Right renal cortex interstitium (tissue), 3 donors: Measurements from ENCODE around the gene ZFYVE28. TPM values are rescaled to one million over a fixed set of nuclear protein-coding genes. Genes with fewer than 3 reads are reported as not detected.
"Not testable (repeated sequence)": the region's sequence is repeated elsewhere in the genome, so short reads cannot be mapped to it uniquely, and the experiment has no call there.

Experiments used
- DNase-seq, 3 donors: peaks; one replicate each; pipeline ENCODE4 v3.0.0-alpha.2; 2013; ENCODE audit warnings: low read depth in 3 of 3, low spot score in 2 of 3
- polyA plus RNA-seq, 3 donors: library from polyadenylated mRNA; unstranded; fragments of 120-200 nt; gene quantifications; one replicate each; pipeline ENCODE4 v1.2.1, GENCODE V29; 2013; ENCODE audit not compliant: insufficient read length in 3 of 3

Gene ZFYVE28
- polyA plus RNA-seq = 1 to 10 TPM; 1.7 to 1.8 (median 1.8) TPM

DNA sequence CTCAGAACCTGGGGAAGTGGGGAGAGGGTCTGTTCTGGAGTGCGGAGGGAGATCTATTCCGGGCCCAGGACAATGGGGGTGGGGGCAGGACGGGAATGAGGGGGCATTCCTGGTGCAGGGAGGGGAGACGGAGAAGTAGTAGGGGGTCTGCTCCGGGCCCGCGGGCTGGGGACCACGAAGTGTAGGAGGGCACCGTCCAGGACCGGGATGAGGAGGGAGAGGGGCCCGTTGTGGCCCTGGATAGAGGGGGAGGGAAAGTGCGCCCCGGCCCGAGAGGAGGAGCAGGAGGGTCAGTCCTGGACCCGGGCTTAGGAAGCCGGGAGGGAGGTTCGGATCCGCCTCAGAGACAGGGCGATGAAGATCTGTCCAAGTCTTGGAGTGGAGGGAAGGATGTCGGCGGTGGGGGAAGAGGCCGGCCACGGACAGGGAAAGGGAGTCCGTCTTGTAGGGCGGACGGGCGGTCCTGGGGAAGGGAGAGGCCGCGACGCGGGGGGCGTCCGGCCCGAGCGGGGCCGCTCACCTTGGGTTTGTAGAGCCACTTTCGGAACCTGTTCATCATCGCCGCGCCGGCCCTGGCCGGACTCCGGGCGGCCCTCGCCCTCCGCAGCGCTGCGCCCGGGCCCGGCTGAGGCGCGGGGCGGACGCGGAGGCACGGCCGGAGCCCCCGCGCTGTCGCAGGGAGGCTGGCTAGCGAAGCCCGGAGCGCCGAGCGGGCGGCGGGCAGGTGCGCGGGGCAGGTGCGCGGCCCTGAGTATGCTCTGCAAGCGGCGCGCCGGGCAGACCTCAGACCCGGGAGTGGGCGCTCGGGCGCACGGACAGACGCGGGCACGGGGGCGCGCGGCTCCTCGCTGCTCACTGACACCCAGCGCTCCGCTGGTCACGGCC is at the start of gene ZFYVE28:
TSS of gene ZFYVE28 (minus strand) at position 881 of the 885 bp plus-strand sequence. CDS start at position 559, 322 bp downstream.
- DNase-seq = no peak

DNA sequence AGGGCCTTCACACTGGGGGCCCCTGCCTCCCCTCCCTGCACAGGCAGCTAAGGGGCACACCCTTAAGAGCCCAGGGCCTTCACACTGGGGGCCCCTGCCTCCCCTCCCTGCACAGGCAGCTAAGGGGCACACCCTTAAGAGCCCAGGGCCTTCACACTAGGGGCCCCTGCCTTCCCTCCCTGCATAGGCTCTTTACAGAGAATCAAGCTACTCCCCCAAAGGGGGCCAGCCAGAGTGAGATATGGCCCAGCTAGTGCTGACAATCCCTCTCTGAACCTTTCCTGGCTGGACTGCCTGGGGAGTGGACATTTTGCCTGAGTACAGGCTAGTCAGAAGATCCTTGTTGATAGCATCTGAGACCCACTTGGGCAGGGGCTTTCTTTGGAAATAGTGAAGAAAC is 47.1 kb upstream of the ZFYVE28 start:
- DNase-seq = not testable (repeated sequence)

DNA sequence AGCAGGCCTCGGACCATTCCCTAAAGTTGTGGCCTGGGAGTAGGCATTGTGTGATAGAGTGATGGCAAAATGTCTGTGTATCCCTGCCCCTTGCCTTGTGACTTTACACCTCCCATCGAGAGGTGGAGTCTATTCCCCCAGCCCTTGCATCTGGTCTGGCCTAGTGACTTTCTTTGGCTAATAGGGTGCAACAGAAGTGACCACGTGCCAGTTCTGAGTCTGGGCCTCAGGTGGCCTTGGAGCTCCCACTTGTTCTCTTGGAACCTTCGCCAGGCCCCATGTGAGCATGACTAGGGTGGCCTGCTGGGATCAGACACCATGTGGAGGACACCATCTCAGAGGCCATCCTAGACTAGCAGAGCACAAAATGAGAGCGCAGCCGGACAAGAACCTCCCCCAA is 46.6 kb upstream of the ZFYVE28 start:
- DNase-seq = no peak

DNA sequence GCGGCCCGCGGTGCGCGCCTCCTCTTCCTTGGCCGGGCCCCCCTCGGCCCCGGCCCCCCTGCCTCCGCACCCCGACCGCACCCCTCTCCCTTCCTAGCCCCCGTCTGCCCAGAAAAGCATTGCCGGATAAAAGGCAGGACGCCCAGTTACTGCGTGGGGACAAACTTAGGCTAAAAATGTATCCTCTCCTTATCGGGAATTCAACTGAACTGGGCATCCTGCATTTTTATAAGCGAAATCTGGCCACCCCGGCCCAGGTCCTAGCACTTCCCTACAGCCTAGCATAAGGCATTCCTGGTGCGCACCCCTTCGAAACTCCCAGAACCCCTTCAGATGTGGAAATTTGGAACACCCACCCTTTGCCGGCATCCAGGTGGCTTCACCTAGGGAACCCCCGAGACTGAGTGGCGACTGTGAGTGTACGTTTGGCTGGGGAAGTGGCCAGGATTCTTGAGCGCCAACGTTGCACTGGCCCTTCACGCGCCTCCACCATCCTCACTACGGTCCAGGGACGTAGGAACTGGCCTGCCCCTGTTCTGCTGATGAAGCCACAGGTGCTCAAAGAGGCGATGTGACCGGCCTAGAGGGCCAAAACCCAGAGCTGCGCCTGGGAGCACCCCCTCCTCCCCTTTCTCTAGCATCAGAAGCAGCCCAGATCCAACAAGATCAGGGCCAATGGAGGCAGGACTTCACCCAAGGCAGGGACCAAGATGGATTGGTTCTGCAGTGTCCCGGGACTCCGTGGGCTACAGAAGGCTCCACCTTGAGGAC is 44.7 kb upstream of the ZFYVE28 start:
- DNase-seq = no peak

DNA sequence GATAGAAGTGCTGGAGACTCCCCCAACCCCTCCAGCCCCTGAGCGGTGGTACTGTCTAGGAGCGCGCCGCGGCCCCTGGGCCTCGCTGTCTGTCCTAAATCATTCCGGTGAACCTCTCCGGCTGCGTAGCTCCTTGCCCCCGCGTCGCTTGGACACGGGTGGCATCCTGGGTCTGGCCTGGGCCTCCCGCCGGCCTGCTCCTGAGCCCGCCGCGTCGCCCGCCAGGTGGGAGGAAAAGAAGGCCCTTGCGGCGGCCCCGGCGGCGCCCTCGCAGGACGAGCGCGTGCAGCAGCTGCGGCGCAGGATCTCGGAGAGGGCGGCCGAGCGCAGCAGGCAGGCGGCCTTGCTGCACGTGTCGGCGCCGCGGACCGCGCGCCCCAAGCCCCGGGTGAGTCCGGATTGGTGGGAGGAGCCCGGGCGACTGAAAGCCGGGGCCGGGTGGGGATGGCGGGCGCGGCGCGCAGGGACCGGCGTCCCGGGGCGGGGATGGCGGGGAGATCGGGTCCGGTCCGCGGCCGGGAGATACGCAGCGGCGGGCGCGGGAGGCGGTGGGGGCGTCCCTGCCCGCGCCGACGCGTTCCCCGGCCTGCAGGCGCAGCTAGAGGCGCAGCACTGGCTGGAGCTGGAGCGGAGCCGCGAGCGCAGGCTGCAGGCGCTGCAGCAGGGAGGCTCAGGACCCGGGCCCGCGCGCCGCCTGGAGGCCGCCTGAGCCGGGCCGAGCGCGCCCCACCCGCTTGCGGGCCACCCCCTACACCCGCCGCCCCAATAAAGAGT is 44.0 kb upstream of the ZFYVE28 start:
- DNase-seq = no peak

DNA sequence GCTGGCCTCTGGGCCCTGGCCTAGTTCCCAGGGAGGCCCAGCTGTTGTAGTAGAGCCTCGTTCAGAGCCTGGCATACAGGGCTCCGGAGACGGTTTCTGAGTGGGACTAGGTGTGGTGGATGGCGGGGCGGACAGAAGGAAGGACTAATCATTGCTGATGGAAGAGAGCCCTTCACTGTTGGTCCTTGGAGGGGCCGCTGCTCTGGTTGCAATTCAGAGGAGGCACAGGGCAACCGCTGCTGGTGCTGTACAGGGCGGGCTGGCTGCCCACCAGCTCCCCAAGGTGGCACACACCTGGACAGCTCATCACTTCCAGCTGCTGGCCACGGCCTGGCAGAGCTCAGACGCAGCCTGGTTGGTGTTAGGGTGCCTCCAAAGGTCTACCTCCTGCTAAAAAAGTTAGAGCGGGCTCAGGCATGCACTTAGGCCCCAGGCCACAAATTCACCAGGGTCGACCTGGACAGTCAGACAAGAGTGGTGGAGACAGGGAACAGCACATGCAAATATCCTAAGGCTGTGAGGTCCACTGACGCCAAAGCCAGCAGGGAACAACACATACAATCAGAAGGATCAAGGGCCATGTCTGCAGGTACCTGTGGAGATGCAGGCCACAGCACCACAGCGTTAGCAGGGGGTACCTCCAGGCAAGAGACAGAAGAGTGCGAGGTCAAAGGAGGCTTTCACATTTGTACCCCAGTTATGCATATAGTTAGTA is 43.0 kb upstream of the ZFYVE28 start:
- DNase-seq = no peak

DNA sequence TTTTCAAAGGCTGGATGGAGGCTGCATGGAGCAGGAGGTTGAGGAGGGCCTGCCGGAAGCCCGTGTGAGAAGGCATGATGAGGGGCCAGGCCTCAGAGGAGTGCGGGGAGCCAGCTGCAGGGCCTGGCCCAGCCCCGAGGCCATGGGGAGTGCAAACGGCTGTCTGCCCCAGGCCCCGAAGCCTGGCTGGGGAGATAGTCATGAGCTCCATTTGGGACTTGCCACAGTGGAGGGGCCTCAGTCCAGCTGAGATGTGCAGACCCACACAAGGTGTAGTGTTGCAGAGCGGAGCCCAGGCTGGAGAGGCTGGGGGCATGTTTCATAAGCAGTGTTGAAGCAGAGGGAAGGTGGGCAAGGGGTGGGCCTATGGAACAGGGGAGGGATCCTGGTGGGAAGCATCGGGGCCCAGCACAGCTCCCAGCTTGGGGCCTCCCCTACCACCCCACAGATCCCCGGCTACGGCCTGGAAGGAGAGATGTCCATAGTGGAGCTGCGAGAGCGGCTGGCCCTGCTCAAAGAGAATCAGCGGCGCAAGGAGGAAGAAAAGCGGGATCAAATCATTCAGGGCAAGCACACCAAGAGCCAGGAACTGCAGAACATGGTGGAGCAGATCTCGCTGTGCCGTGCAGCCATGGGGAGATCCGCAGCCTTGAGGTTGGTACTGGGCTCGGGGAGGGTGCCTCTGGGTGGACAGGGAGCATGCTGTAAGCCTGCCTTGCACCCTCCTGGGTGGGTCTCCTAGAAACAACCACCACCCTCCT is 41.3 kb upstream of the ZFYVE28 start:
- DNase-seq = no peak

DNA sequence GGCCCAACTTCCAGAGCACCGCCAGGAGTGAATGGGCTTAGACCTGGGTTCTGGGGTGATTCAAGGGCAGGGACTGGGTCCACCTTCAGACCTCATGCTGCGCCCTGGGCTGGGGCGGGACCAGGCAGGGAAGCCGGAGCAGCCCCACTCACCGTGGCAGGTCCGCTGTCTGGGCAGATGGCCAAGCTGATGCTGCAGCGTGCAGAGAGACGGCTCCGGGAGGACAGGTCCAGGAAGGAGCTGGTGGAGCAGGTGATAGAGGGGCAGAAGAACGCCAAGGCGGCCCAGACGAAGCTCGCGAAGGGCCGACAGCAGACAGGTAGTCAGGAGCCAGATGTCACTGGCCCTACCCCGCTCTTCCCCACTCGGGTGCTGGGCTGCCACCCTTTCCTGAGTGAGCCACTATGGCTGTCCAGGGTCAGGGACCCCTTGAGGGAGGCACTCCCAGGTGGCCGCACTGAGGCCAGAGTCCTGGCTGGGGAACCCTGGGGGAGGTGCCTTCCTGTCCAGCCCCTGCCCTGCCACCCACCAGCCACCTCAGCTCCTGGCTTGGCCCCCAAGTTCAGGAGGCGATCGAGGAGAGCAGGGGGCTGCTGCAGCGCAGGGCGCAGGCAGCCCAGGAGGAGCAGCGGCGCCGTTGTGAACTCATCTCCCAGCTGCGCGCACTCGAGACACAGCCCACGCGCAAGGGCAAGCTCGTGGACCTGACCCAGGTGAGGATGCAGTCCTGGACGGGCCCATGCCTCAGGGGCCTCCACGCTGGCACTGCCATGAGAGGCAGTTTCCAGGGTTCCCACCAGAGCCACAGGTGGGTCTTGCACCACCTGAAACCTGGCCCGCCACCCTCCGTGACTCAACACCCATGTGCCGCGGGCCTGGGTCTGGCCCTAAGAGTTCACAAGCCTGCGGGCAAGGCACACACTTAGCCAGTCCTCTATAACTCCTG is 40.4 kb upstream of the ZFYVE28 start:
- no peak for DNase-seq

DNA sequence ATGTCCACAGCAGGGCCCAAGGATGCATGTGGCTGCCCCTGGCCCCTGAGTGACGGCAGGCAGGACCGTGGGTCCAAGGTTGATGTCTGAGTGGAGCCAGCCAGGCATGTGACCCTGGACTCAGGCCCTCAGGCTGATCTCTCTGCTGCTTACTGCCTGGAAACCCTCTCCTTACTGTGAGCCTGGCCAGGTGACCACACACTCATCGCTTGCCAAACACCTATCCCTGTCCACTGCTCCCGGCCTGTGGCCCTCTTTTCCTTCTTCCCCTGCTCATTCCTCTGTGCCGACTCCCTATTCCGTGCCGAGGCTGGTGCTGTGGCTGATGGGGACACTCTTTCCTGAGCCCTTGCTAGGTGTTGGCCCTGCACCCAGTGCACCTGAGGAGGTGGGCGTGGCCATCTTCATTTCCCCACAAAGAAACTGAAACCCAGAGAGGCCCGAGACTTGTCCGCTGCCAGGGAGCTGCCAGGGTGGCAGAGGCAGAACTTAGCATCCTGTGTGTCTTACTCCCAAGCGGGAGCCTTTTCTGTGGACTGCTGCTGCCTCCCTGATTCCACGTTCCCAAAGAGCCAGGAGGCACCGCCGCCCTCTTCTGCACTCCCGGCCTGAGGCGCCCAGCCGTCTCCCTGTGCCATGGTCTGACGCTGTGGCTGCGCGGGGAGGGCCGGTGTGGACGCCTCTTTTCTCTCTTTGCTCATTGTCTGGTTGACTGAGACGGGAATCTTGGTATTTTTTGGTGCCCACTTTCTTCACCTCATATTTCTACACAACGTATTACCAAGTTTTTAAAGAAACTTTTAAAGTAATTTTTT is 39.2 kb upstream of the ZFYVE28 start:
- no peak for DNase-seq

DNA sequence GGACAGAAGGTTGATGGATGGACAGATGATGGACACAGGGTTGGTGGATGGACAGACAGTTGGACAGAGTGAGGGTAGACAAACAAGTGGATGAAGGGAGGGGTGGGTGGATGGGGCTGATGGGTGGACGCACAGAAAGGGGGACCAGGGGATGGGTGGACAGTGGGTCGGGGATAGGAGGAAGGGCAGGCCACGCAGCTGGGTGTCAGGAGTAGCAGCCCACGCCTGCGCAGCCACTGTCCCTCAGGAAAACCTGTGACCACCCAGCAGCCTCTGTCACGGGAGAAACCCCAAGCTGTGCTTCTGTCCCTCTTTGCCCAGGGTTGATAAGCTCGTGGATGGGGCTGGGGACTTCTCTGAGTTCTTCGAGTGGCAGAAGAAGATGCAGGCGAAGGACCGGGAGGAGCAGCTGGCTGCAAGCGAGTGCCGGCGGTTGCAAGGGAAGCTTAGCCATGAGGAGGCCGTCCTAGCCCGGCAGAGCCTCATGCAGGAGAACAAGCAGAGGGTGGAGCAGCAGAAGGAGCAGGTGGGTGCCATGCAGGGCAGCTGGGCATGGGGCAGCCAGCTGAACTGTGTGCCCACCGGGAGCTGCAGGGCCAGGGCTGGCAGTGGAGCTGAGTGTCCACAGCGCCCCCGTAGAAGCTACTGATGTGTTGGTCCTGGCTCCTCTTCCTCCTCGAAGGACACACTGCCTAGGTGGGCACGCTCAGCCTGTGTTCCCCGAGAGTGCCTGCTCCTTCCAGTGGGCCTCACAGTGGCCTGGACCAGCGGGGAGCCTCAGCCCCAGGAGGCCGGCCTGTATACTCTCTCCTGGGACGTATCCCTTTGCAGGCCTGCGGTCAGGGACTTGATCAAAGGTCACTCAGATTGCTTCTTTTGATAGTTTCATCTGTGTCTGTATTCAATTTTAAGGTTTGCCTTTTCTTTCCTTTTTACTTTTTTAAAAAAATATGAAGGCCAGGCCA is 33.7 kb upstream of the ZFYVE28 start:
- DNase-seq = no peak

DNA sequence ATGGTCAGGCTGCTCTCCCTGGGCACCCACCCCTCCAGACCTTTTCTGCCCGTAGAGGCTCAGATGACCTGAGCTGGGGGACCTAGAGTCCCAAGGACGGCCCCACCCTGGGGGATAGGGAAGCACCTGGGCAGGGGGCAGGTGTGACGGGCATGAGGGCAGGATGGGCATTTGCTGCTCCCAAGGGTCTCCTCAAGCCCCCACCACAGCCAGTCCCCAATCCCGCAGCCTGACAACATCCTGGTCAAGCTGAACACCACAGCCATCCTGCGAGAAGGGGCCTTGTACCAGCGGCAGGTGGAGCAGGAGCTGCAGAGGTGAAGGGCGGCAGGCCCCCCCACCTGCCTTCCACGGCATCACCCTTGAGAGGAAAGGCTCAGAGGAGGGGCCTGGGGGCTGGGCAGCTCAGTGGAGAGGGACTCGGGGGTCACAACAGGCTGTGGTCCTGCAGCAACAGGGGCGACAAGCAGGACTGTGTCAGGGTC is 32.6 kb upstream of the ZFYVE28 start:
- DNase-seq = no peak

DNA sequence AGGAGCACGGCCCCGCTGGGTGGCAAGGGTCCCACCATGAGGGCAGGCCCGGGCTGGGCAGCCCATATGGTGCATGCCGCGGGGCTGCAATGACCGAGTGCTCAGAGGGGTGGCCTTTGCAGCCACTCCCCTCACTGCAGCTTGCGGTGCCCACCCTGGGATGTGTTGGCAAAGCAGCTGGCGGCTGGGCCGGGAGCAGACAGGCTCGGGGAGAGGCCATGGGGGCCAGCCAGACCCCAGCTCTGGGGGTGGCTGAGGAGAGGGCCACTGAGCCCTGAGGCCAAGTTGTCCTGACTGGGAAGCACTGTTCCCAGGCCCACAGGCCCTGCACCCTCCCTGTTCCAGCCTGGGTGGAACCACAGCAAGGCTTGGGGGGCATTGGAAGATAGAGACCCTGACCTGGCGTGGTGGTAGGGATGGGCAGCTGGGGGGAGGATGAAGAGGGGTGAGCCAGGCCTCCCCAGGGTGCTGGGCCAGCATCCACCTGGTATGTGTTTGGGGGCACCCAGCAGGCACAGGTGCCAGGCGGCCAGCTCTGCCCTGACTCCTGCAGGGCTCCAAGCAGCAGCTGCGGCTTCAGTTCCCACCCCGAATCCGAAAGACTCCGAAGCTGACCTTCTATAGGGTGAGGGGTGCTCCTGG is 32.1 kb upstream of the ZFYVE28 start:
- no peak for DNase-seq

DNA sequence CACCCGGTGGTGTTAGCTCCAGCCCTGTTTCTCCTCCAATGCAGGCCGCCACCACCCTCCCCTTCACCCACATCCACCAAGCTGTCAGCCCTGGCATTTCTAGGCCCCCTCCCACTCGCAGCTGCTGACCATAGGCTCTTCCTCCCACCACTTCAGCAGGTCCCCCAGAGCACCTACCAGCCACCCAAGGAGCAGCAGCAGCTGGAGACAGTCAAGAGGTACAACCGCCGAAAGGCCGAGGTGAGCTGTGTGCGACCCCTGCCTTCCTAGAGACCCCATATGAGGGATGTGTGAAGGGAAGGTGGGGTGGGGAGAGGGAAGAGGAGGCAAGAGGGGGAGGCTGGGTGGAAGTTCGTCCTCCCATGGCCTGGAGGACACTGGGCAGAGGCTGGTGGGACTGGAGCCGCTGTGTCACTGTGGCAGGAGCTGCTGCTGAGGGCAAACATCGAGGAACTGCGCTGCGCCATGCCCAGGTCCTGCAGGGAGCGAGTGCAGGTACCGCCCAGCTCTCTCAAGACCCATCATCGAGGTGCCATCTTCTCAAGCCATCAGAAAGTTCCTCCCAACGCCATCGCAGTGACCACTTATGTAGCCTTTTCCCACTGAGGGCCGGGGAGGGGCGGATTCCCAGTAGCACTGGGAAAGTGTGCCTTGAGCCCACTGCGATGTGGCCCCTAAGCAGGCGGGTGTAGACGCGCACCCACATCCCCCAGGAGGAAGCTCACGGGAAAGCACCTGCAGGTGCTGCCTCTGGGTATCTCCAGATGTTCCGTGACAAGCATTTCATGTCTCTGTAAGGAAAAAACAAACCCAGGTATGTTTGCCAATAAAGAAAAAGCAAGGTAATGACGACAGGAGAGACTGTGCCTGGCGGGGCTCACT is 31.3 kb upstream of the ZFYVE28 start:
- no peak for DNase-seq

DNA sequence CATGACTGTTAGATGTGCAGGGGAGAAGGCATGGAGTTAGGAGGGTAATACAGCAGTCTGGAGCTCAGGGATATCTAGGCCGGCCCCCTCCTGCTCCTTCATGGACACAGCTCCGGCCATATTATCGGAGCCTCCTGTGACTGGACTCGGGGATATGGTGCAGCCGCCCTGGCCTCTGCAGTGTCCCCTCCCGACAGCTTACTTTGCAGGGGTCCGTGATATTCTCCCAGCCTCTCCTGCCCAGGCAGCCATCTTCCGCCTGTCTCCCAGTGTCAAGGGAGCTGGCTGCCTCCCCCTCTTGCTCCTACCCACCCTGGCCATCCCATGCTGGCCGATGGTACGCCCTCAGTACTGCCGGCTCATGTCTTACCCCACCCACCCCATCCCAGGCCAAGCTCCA is 30.6 kb upstream of the ZFYVE28 start:
- DNase-seq = no peak

DNA sequence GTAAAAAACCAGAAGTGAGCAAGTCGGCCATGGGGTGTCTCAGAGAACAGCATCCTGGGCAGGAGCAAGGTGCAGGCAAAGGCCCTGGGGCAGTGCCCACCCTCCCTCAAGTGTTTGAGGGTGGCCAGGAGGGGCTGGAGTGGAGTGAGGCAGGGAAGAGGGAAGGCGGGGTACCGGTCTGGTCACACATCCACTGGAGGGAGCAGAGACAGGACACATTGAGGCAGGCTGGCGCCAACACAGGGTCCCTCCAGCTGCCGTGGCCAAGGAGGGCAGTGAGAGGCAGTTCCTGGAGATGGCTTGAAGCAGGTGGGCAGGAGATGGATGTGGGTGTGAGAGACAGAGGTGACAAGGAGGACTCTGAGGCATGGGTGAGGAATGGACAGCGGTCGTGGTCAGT is 30.1 kb upstream of the ZFYVE28 start:
- no peak for DNase-seq
